AG09309 (cell line): ENCODE results near the gene FARP1.
"Not testable (repeated sequence)": the region's sequence is repeated elsewhere in the genome, so short reads cannot be mapped to it uniquely, and the experiment has no call there.

Experiments
- DNase-seq: peaks from one replicate; pipeline ENCODE4 v3.0.0-alpha.2; 2010; ENCODE audit warnings: low read depth
- H3K4me3 ChIP-seq: 2 replicates; pipeline ENCODE4 v1.5.1; 2011; ENCODE audit warnings: mild to moderate bottlenecking, low read depth, low read length, moderate library complexity; ENCODE audit not compliant: control insufficient read depth
- CTCF ChIP-seq: IDR thresholded peaks from 2 replicates; pipeline ENCODE4 v1.5.1; 2011; ENCODE audit warnings: mild to moderate bottlenecking, low read depth, low read length, inconsistent platforms; ENCODE audit not compliant: insufficient read depth, control insufficient read depth; ENCODE audit errors: missing control alignments

FARP1 gene

GRCh38 chr13:98406971-98407370, 264.1 kb downstream of the FARP1 start:
- no peak for DNase-seq
- no peak overlapping the region for H3K4me3 ChIP-seq
- TF ChIP-seq CTCF = no peak

GRCh38 chr13:98407575-98407974, 264.7 kb downstream of the FARP1 start:
- DNase-seq = no peak
- TF ChIP-seq CTCF = no peak
- no peak overlapping the region for H3K4me3 ChIP-seq

- no peak for DNase-seq
- no peak overlapping the region for H3K4me3 ChIP-seq
Measured at GRCh38 chr13:98409281-98409680, 266.4 kb downstream of the FARP1 start.

GRCh38 chr13:98410612-98411011, 267.7 kb downstream of the FARP1 start:
- no peak for TF ChIP-seq CTCF
- no peak overlapping the region for H3K4me3 ChIP-seq
- DNase-seq = no peak

More at GRCh38 chr13:98409281-98409680, 266.4 kb downstream of the FARP1 start:
- TF ChIP-seq CTCF = no peak

- DNase-seq = no peak
- no peak overlapping the region for H3K4me3 ChIP-seq
- no peak for TF ChIP-seq CTCF
Measured at GRCh38 chr13:98411013-98411412, 268.1 kb downstream of the FARP1 start.

- H3K4me3 ChIP-seq = no peak overlapping the region
- no peak for DNase-seq
Measured at GRCh38 chr13:98411617-98412265, 268.8 kb downstream of the FARP1 start.

GRCh38 chr13:98413278-98413677, 270.4 kb downstream of the FARP1 start:
- DNase-seq, H3K4me3 ChIP-seq: not testable (repeated sequence)

More at GRCh38 chr13:98411617-98412265, 268.8 kb downstream of the FARP1 start:
- TF ChIP-seq CTCF = no peak
